ENCODE data around the gene KL.
A peak's percentile ranks its signal among the peaks of the same experiment; 100 is the strongest.

The KL gene

GRCh38 chr13:33050161-33050560 is 33.9 kb downstream of the KL start:
- Histone ChIP-seq H3K9ac (ENCODE audit: low read length) (no peak overlapping the region), H3K27ac (ENCODE audit: low read depth, low read length) (no peak overlapping the region), H3K4me1 (ENCODE audit: insufficient read depth, low read length) (peaks cover 37% of the 10 kb centered on the region), H3K4me3 (ENCODE audit: low read depth in 1 of 2, low read length in 2 of 2) (no peak overlapping the region), H3K36me3 (ENCODE audit: insufficient read depth, low read length) (no peaks in the 10 kb centered on the region), H3K27me3 (ENCODE audit: control insufficient read depth in 1 of 2, insufficient read depth in 2 of 2, low read length in 2 of 2) (no peaks in the 10 kb centered on the region), H3K9me3 (ENCODE audit: low read length) (no peaks in the 10 kb centered on the region)

- Histone ChIP-seq H3K9ac (ENCODE audit: low read length) (no peak overlapping the region), H3K9me3 (ENCODE audit: low read length) (no peaks in the 10 kb centered on the region), H3K27ac (ENCODE audit: low read depth, low read length) (no peak overlapping the region), H3K36me3 (ENCODE audit: insufficient read depth, low read length) (no peaks in the 10 kb centered on the region), H3K27me3 (ENCODE audit: control insufficient read depth in 1 of 2, insufficient read depth in 2 of 2, low read length in 2 of 2) (no peaks in the 10 kb centered on the region), H3K4me3 (ENCODE audit: low read depth in 1 of 2, low read length in 2 of 2) (no peak overlapping the region), H3K4me1 (ENCODE audit: insufficient read depth, low read length) (peaks cover 37% of the 10 kb centered on the region)
Measured at GRCh38 chr13:33051632-33052031, 35.4 kb downstream of the KL start.

DNA sequence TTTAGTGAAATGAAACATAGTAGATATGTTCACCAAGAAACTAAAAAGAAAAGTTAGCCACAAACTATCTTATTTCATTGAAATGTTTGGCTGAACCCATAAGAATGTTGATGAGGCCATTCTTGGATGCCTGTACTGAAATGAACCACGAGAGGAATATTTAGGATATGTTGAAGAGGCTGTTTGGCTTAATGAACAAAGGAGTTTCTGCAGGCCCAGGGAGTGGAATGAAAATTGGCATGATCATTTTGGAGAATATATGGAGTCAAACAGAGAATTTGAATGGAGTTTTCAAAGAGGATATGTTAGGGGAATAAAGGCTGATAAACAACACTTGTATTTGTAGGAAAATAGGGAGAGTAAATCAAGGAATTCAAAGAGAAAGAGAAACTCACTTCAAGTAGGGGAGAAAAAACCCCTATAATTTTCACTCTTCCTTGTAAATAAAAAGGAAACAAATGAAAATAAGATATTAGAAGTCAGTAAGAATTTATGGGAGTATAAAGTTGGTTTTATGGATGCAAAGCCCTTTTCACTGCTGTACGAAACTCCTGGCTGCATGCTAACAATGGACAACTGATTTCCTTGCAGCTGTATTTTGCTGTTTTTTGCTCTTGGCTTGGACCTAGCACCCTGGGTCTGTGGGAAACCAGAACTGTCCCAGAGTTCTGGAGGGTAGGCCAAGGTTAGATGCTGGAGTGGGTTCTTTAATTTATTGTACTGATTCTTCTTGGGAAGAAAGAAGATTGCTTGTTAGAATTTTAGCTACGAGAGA is 36.5 kb downstream of the KL start:
- Histone ChIP-seq H3K4me1 (ENCODE audit: insufficient read depth, low read length) (peaks cover 45% of the 10 kb centered on the region), H3K9me3 (ENCODE audit: low read length) (no peaks in the 10 kb centered on the region), H3K4me3 (ENCODE audit: low read depth in 1 of 2, low read length in 2 of 2) (peak overlapping the region in 1 of 2 donors; percentile 19), H3K9ac (ENCODE audit: low read length) (no peak overlapping the region), H3K27me3 (ENCODE audit: control insufficient read depth in 1 of 2, insufficient read depth in 2 of 2, low read length in 2 of 2) (no peaks in the 10 kb centered on the region), H3K36me3 (ENCODE audit: insufficient read depth, low read length) (no peaks in the 10 kb centered on the region), H3K27ac (ENCODE audit: low read depth, low read length) (peak overlapping the region; percentile 69)

GRCh38 chr13:33053397-33054066 is 37.3 kb downstream of the KL start:
- Histone ChIP-seq H3K9me3 (ENCODE audit: low read length) (no peaks in the 10 kb centered on the region), H3K27me3 (ENCODE audit: control insufficient read depth in 1 of 2, insufficient read depth in 2 of 2, low read length in 2 of 2) (no peaks in the 10 kb centered on the region), H3K4me3 (ENCODE audit: low read depth in 1 of 2, low read length in 2 of 2) (no peak overlapping the region), H3K36me3 (ENCODE audit: insufficient read depth, low read length) (no peaks in the 10 kb centered on the region), H3K4me1 (ENCODE audit: insufficient read depth, low read length) (peaks cover 48% of the 10 kb centered on the region), H3K9ac (ENCODE audit: low read length) (no peak overlapping the region), H3K27ac (ENCODE audit: low read depth, low read length) (peak overlapping the region; percentile 69)

GRCh38 chr13:33057019-33057780 is 41.0 kb downstream of the KL start:
- Histone ChIP-seq H3K27ac (ENCODE audit: low read depth, low read length) (no peak overlapping the region), H3K4me3 (ENCODE audit: low read depth in 1 of 2, low read length in 2 of 2) (no peak overlapping the region), H3K9ac (ENCODE audit: low read length) (no peak overlapping the region), H3K36me3 (ENCODE audit: insufficient read depth, low read length) (no peaks in the 10 kb centered on the region), H3K27me3 (ENCODE audit: control insufficient read depth in 1 of 2, insufficient read depth in 2 of 2, low read length in 2 of 2) (no peaks in the 10 kb centered on the region), H3K9me3 (ENCODE audit: low read length) (no peaks in the 10 kb centered on the region), H3K4me1 (ENCODE audit: insufficient read depth, low read length) (peaks cover 31% of the 10 kb centered on the region)

GRCh38 chr13:33058776-33059327 is 42.6 kb downstream of the KL start:
- Histone ChIP-seq H3K9me3 (ENCODE audit: low read length) (no peaks in the 10 kb centered on the region), H3K36me3 (ENCODE audit: insufficient read depth, low read length) (no peaks in the 10 kb centered on the region), H3K9ac (ENCODE audit: low read length) (no peak overlapping the region), H3K27me3 (ENCODE audit: control insufficient read depth in 1 of 2, insufficient read depth in 2 of 2, low read length in 2 of 2) (no peaks in the 10 kb centered on the region), H3K4me1 (ENCODE audit: insufficient read depth, low read length) (peaks cover 14% of the 10 kb centered on the region), H3K4me3 (ENCODE audit: low read depth in 1 of 2, low read length in 2 of 2) (no peak overlapping the region), H3K27ac (ENCODE audit: low read depth, low read length) (no peak overlapping the region)

DNA sequence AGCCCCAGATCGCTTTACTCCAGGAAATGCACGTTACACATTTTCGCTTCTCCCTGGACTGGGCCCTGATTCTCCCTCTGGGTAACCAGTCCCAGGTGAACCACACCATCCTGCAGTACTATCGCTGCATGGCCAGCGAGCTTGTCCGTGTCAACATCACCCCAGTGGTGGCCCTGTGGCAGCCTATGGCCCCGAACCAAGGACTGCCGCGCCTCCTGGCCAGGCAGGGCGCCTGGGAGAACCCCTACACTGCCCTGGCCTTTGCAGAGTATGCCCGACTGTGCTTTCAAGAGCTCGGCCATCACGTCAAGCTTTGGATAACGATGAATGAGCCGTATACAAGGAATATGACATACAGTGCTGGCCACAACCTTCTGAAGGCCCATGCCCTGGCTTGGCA is 44.6 kb downstream of the KL start:
- Histone ChIP-seq H3K36me3 (ENCODE audit: insufficient read depth, low read length) (no peaks in the 10 kb centered on the region), H3K9me3 (ENCODE audit: low read length) (no peaks in the 10 kb centered on the region), H3K4me1 (ENCODE audit: insufficient read depth, low read length) (peaks cover 11% of the 10 kb centered on the region), H3K4me3 (ENCODE audit: low read depth in 1 of 2, low read length in 2 of 2) (no peak overlapping the region), H3K9ac (ENCODE audit: low read length) (no peak overlapping the region), H3K27ac (ENCODE audit: low read depth, low read length) (no peak overlapping the region), H3K27me3 (ENCODE audit: control insufficient read depth in 1 of 2, insufficient read depth in 2 of 2, low read length in 2 of 2) (no peaks in the 10 kb centered on the region)

DNA sequence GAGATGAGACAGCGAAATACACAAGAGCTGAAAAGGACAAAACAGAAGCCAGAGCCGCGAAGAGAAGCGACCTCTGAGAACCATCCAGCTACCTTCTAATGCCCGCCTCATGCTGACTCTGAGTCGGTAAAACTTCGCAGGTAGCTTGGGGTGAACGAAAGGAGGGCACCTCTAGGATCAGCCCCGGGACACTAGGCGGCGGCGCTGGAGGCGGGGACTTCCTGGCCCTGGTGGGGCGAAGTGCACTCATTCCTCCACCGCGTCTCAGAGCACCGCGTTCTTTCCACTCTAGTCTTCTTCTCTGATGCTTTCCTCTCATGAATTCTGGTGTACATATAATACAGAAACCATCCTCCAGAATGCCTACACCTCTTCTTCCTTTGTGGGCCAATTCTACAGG is 50.1 kb downstream of the KL start:
- H3K27me3 ChIP-seq (ENCODE audit: control insufficient read depth in 1 of 2, insufficient read depth in 2 of 2, low read length in 2 of 2), result no peaks in the 10 kb centered on the region
- H3K4me3 ChIP-seq (ENCODE audit: low read depth in 1 of 2, low read length in 2 of 2), result no peak overlapping the region
- no peaks in the 10 kb centered on the region for H3K4me1 ChIP-seq (ENCODE audit: insufficient read depth, low read length)
- no peaks in the 10 kb centered on the region for H3K9me3 ChIP-seq (ENCODE audit: low read length)
- H3K27ac ChIP-seq (ENCODE audit: low read depth, low read length), result no peak overlapping the region
- H3K9ac ChIP-seq (ENCODE audit: low read length), result no peak overlapping the region
- H3K36me3 ChIP-seq (ENCODE audit: insufficient read depth, low read length), result no peaks in the 10 kb centered on the region

- H3K9ac ChIP-seq (ENCODE audit: low read length), result no peak overlapping the region
- no peak overlapping the region for H3K4me3 ChIP-seq (ENCODE audit: low read depth in 1 of 2, low read length in 2 of 2)
- no peak overlapping the region for H3K27ac ChIP-seq (ENCODE audit: low read depth, low read length)
- H3K36me3 ChIP-seq (ENCODE audit: insufficient read depth, low read length), result no peaks in the 10 kb centered on the region
- no peaks in the 10 kb centered on the region for H3K9me3 ChIP-seq (ENCODE audit: low read length)
- no peaks in the 10 kb centered on the region for H3K27me3 ChIP-seq (ENCODE audit: control insufficient read depth in 1 of 2, insufficient read depth in 2 of 2, low read length in 2 of 2)
- no peaks in the 10 kb centered on the region for H3K4me1 ChIP-seq (ENCODE audit: insufficient read depth, low read length)
Measured at GRCh38 chr13:33069365-33069764, 53.1 kb downstream of the KL start.

DNA sequence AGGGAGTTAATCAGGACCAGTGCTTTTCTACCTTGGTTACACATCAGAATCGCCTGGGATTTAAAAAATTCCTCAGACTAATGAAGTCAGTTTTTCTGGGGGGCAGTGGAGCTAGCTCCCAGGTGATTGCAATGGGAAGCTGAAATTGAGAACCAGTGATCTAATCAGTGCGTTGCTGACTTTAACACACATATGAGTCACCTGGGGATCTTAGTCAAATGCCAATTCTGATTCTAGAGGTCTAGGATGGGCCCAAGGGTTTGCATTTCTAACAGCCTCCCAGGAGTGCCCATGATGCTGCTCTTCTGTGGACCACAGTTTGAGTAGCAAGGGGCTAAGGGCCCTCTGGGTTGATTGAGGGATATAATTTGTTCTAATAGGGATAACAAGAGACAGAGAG is 54.5 kb downstream of the KL start:
- no peaks in the 10 kb centered on the region for H3K36me3 ChIP-seq (ENCODE audit: insufficient read depth, low read length)
- no peak overlapping the region for H3K4me3 ChIP-seq (ENCODE audit: low read depth in 1 of 2, low read length in 2 of 2)
- H3K9me3 ChIP-seq (ENCODE audit: low read length), result no peaks in the 10 kb centered on the region
- no peak overlapping the region for H3K27ac ChIP-seq (ENCODE audit: low read depth, low read length)
- no peaks in the 10 kb centered on the region for H3K27me3 ChIP-seq (ENCODE audit: control insufficient read depth in 1 of 2, insufficient read depth in 2 of 2, low read length in 2 of 2)
- no peaks in the 10 kb centered on the region for H3K4me1 ChIP-seq (ENCODE audit: insufficient read depth, low read length)
- H3K9ac ChIP-seq (ENCODE audit: low read length), result no peak overlapping the region

GRCh38 chr13:33072282-33072681 is 56.1 kb downstream of the KL start:
- Histone ChIP-seq H3K4me1 (ENCODE audit: insufficient read depth, low read length) (no peaks in the 10 kb centered on the region), H3K27me3 (ENCODE audit: control insufficient read depth in 1 of 2, insufficient read depth in 2 of 2, low read length in 2 of 2) (no peaks in the 10 kb centered on the region), H3K9me3 (ENCODE audit: low read length) (no peaks in the 10 kb centered on the region), H3K36me3 (ENCODE audit: insufficient read depth, low read length) (no peaks in the 10 kb centered on the region), H3K9ac (ENCODE audit: low read length) (no peak overlapping the region), H3K27ac (ENCODE audit: low read depth, low read length) (no peak overlapping the region), H3K4me3 (ENCODE audit: low read depth in 1 of 2, low read length in 2 of 2) (no peak overlapping the region)

Data from muscle layer of colon (tissue), 2 donors.